Mucosa of stomach (tissue), 1 donor: ENCODE results near the gene RYR1.

Source experiments
- H3K27me3 ChIP-seq: one replicate; pipeline ENCODE4 v1.7.0; 2013; ENCODE audit warnings: mild to moderate bottlenecking, low read length; ENCODE audit not compliant: control insufficient read depth, insufficient read depth
- H3K36me3 ChIP-seq: one replicate; pipeline ENCODE4 v1.7.0; 2013; ENCODE audit warnings: low read length; ENCODE audit not compliant: control insufficient read depth, insufficient read depth
- H3K4me1 ChIP-seq: one replicate; pipeline ENCODE4 v1.7.0; 2013; ENCODE audit warnings: mild to moderate bottlenecking, low read length; ENCODE audit not compliant: control insufficient read depth, insufficient read depth
- H3K4me3 ChIP-seq: one replicate; pipeline ENCODE4 v1.7.0; 2013; ENCODE audit warnings: low read length
- H3K9ac ChIP-seq: one replicate; pipeline ENCODE4 v1.7.0; 2013; ENCODE audit warnings: mild to moderate bottlenecking, low read length, moderate library complexity
- H3K9me3 ChIP-seq: one replicate; pipeline ENCODE4 v1.7.0; 2013; ENCODE audit warnings: mild to moderate bottlenecking, low read length, moderate library complexity; ENCODE audit not compliant: control insufficient read depth
- donor health status: Pancreatic carcinoma.

The RYR1 gene

GRCh38 chr19:38531515-38531914, 98.0 kb downstream of the RYR1 start:
- Histone ChIP-seq H3K4me3 (no peak overlapping the region), H3K4me1 (no peaks in the 10 kb centered on the region), H3K9ac (no peak overlapping the region), H3K27me3 (no peaks in the 10 kb centered on the region), H3K36me3 (no peaks in the 10 kb centered on the region), H3K9me3 (no peaks in the 10 kb centered on the region)

GRCh38 chr19:38532939-38533338, 99.4 kb downstream of the RYR1 start:
- no peak overlapping the region for H3K4me3 ChIP-seq

GRCh38 chr19:38534574-38534973, 101.1 kb downstream of the RYR1 start:
- Histone ChIP-seq H3K9me3 (no peaks in the 10 kb centered on the region), H3K4me3 (no peak overlapping the region), H3K4me1 (peaks cover 7% of the 10 kb centered on the region), H3K36me3 (no peaks in the 10 kb centered on the region), H3K9ac (no peak overlapping the region), H3K27me3 (no peaks in the 10 kb centered on the region)

More at GRCh38 chr19:38532939-38533338, 99.4 kb downstream of the RYR1 start:
- no peaks in the 10 kb centered on the region for H3K27me3 ChIP-seq
- no peaks in the 10 kb centered on the region for H3K4me1 ChIP-seq
- no peak overlapping the region for H3K9ac ChIP-seq
- H3K36me3 ChIP-seq: no peaks in the 10 kb centered on the region
- no peaks in the 10 kb centered on the region for H3K9me3 ChIP-seq

GRCh38 chr19:38535212-38535611, 101.7 kb downstream of the RYR1 start:
- no peaks in the 10 kb centered on the region for H3K36me3 ChIP-seq
- peaks cover 7% of the 10 kb centered on the region for H3K4me1 ChIP-seq
- H3K9ac ChIP-seq: no peak overlapping the region
- H3K9me3 ChIP-seq: no peaks in the 10 kb centered on the region
- no peak overlapping the region for H3K4me3 ChIP-seq
- no peaks in the 10 kb centered on the region for H3K27me3 ChIP-seq

GRCh38 chr19:38537071-38537936, 103.8 kb downstream of the RYR1 start:
- Histone ChIP-seq H3K4me3 (no peak overlapping the region), H3K9ac (no peak overlapping the region), H3K4me1 (peaks cover 7% of the 10 kb centered on the region), H3K27me3 (no peaks in the 10 kb centered on the region), H3K9me3 (no peaks in the 10 kb centered on the region), H3K36me3 (no peaks in the 10 kb centered on the region)

DNA sequence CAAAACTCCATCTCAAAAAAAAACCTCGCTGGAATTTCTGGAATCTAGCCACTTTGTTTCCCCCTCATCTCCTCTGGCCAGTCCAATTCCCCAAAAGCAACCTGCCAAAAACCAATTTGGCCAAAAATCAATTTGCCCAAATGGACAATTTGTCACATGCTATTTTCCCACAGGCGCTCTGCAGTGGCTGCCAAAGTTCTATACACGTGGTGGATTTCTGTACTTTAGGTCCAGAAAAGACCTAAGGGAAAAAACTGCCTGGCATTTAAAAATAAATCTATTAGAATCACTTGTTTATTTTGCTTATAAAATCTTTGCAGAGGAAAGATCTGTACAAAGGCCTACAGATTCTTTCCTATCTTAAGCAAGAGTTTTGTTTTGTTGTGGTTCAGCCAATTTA, 104.9 kb downstream of the RYR1 start:
- H3K36me3 ChIP-seq: no peaks in the 10 kb centered on the region
- no peaks in the 10 kb centered on the region for H3K27me3 ChIP-seq
- H3K9ac ChIP-seq: no peak overlapping the region
- H3K4me3 ChIP-seq: no peak overlapping the region
- peaks cover 7% of the 10 kb centered on the region for H3K4me1 ChIP-seq
- H3K9me3 ChIP-seq: no peaks in the 10 kb centered on the region

DNA sequence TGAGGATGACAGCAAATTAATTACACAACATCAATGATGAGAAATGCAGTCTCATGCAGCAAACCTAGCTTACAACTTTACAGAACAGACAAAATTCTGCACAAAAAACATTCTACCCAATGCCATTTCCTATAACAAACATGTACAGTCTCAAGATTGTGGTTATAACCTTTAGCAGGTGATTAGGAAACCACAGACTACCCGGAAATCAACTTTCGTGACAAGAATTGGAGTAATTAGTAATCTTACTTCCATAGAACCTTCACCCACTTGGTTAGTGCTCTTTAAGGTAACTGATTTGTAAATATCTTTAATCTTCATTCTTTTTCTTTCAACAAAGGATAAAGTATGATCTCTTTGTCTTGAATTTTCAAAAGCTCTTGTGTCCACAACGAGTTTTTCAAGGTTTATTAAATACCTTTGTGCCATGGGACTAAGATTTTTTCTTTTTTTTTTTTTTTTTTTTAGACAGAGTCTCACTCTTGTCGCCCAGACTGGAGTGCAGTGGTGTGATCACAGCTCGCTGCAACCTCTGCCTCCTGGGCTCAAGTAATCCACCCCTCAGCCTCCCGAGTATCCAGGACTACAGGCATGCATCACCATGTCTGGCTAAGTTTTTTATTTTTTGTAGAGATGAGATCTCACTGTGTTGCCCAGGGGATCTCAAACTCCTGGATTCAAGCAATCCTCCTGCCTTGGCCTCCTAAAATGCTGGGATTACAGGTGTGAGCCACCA, 105.5 kb downstream of the RYR1 start:
- Histone ChIP-seq H3K36me3 (no peaks in the 10 kb centered on the region), H3K9ac (no peak overlapping the region), H3K4me3 (no peak overlapping the region), H3K9me3 (no peaks in the 10 kb centered on the region), H3K4me1 (peaks cover 10% of the 10 kb centered on the region), H3K27me3 (no peaks in the 10 kb centered on the region)

DNA sequence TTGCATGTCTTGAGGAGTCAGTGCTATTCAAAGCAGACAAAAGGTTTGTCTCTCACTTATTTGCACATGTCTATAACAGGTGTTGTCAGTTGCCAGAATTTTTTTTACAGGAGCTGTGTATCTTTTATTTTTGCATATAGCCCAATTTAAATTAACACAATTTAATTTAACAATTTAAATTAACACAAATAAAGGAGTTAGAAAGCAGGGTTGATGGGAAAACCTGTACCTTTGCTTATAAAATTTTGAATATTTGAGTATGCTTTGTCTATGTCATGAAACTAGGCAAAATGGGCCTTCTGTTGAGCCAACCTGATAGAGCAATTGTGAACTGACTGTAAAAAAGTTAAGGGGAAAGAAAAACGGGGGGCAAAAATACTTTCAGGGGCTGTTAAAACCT, 106.3 kb downstream of the RYR1 start:
- Histone ChIP-seq H3K9ac (no peak overlapping the region), H3K27me3 (no peaks in the 10 kb centered on the region), H3K9me3 (no peaks in the 10 kb centered on the region), H3K4me1 (peaks cover 18% of the 10 kb centered on the region), H3K36me3 (no peaks in the 10 kb centered on the region), H3K4me3 (no peak overlapping the region)

DNA sequence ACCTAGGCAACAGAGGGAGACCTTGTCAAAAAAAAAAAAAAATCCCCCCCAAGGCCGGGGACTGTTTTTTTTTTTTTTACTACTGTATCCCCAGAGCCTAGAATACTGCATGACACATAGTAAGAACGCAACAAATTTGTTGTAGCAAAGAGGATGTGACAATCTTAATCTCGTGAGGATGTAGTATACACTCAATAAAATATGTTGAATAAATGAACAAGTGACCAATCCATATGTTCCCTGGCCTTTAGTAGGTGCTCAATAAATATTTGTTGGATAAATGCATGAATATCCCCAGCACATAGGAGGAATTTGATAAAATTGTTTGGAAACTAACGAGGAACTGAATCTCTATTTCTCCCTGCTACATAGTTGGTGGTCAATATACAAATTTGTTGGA, 108.5 kb downstream of the RYR1 start:
- H3K4me1 ChIP-seq: peaks cover 20% of the 10 kb centered on the region
- H3K9ac ChIP-seq: no peak overlapping the region
- H3K4me3 ChIP-seq: no peak overlapping the region
- no peaks in the 10 kb centered on the region for H3K9me3 ChIP-seq
- H3K27me3 ChIP-seq: no peaks in the 10 kb centered on the region
- H3K36me3 ChIP-seq: no peaks in the 10 kb centered on the region

- no peak overlapping the region for H3K4me3 ChIP-seq
- no peak overlapping the region for H3K9ac ChIP-seq
- no peaks in the 10 kb centered on the region for H3K9me3 ChIP-seq
- H3K27me3 ChIP-seq: no peaks in the 10 kb centered on the region
- H3K36me3 ChIP-seq: no peaks in the 10 kb centered on the region
- H3K4me1 ChIP-seq: peaks cover 20% of the 10 kb centered on the region
These were observed 109.9 kb downstream of the RYR1 start for GRCh38 chr19:38543286-38543806.

GRCh38 chr19:38543807-38544568, 110.5 kb downstream of the RYR1 start:
- H3K4me3 ChIP-seq: no peak overlapping the region
- H3K4me1 ChIP-seq: peaks cover 17% of the 10 kb centered on the region
- no peaks in the 10 kb centered on the region for H3K27me3 ChIP-seq
- H3K9me3 ChIP-seq: no peaks in the 10 kb centered on the region
- H3K9ac ChIP-seq: no peak overlapping the region
- H3K36me3 ChIP-seq: no peaks in the 10 kb centered on the region
